GM12878 (cell line): ENCODE data around the gene C2orf68. TPM values are rescaled to one million over a fixed set of nuclear protein-coding genes. Genes with fewer than 3 reads are reported as not detected.

Source experiments
- FOXK2 ChIP-seq: fragments of 450-650 bp; IDR thresholded peaks from 2 replicates; pipeline ENCODE4 v1.6.1; 2017; ENCODE audit warnings: mild to moderate bottlenecking, moderate library complexity
- IKZF2 ChIP-seq, 2 experiments: fragments of 450-650 bp; IDR thresholded peaks; 2 replicates each; pipeline ENCODE4 v1.6.1; 2017; ENCODE audit warnings: mild to moderate bottlenecking in 2 of 2, moderate library complexity in 2 of 2
- JUNB ChIP-seq: IDR thresholded peaks from 2 replicates; pipeline ENCODE4 v1.6.1; 2016; ENCODE audit warnings: antibody characterized with exemption, mild to moderate bottlenecking
- MEF2B ChIP-seq: fragments of 450-650 bp; IDR thresholded peaks from 2 replicates; pipeline ENCODE4 v1.6.1; 2018; ENCODE audit warnings: mild to moderate bottlenecking, moderate library complexity; ENCODE audit not compliant: partially characterized antibody, poor library complexity, severe bottlenecking
- MXI1 ChIP-seq: fragments of 150-350 bp; IDR thresholded peaks from 2 replicates; pipeline ENCODE4 v1.6.1; 2011; ENCODE audit warnings: low read depth, mild to moderate bottlenecking, inconsistent platforms, low read length, improper control_type of control experiment
- REST ChIP-seq: IDR thresholded peaks from 2 replicates; pipeline ENCODE4 v1.6.1; 2012; ENCODE audit warnings: mild to moderate bottlenecking, low read depth, low read length
- SMAD5 ChIP-seq: IDR thresholded peaks from 2 replicates; pipeline ENCODE4 v1.6.1; 2016; ENCODE audit warnings: antibody characterized with exemption, low read depth
- SPI1 ChIP-seq: IDR thresholded peaks from 2 replicates; pipeline ENCODE4 v1.6.1; 2011; ENCODE audit warnings: low read depth, mild to moderate bottlenecking, low read length, moderate library complexity, borderline replicate concordance; ENCODE audit not compliant: insufficient read depth
- SREBF2 ChIP-seq: IDR thresholded peaks from 2 replicates; pipeline ENCODE4 v1.6.1; 2012; ENCODE audit warnings: mild to moderate bottlenecking, low read length
- YY1 ChIP-seq: IDR thresholded peaks from 2 replicates; pipeline ENCODE4 v1.6.1; 2011; ENCODE audit warnings: low read depth, mild to moderate bottlenecking, low read length
- ZNF24 ChIP-seq: fragments of 450-650 bp; IDR thresholded peaks from 2 replicates; pipeline ENCODE4 v1.6.1; 2017; ENCODE audit warnings: antibody characterized with exemption, mild to moderate bottlenecking
- ZZZ3 ChIP-seq: IDR thresholded peaks from 2 replicates; pipeline ENCODE4 v1.6.1; 2011; ENCODE audit warnings: low read depth; ENCODE audit not compliant: control insufficient read depth, insufficient read length
- polyA plus RNA-seq, 11 experiments: library from polyadenylated mRNA; depleted of rRNA in 4 of 11; unstranded in 6 of 11; stranded (reverse) in 5 of 11; fragments of >200 nt; fragmentation: Nextera tagmentation in 4 of 11; fragmentation: Illumina TruSeq in 1 of 11; extraction: Ambion mirVana in 4 of 11; extraction: Trizol in 1 of 11; gene quantifications; 1 replicate in 1 of 11; 2 replicates in 10 of 11; pipeline versions ENCODE4 v1.2.1 to v1.2.3, GENCODE V29; 2011 to 2016; ENCODE audit warnings: inconsistent platforms in 2 of 11, missing spikeins in 2 of 11, low read depth in 1 of 11
- total RNA-seq, 4 experiments: library from RNA; depleted of rRNA in 3 of 4; stranded (reverse); fragments of >200 nt in 3 of 4; fragmentation: Illumina TruSeq in 1 of 4; extraction: Trizol in 1 of 4; gene quantifications; 2 replicates each; pipeline versions ENCODE4 v1.2.1 to v1.2.3, GENCODE V29; 2013 to 2021
- TF ChIP-seq, protein P1 (sequence below): IDR thresholded peaks from 2 replicates; pipeline ENCODE4 v1.6.1; 2012; ENCODE audit warnings: low read depth, low read length, improper control_type of control experiment
- TF ChIP-seq, protein P2 (sequence below): fragments of 450-650 bp; IDR thresholded peaks from 2 replicates; pipeline ENCODE4 v1.6.1; 2017; ENCODE audit warnings: antibody characterized with exemption, mild to moderate bottlenecking, moderate library complexity

The C2orf68 gene
- total and polyA plus RNA-seq, 10 of the 15 experiments (the other 5 are each of a cell fraction or from before 2014, with no cell fraction given), result 12.7 to 56.1 (median 28.4) TPM

DNA sequence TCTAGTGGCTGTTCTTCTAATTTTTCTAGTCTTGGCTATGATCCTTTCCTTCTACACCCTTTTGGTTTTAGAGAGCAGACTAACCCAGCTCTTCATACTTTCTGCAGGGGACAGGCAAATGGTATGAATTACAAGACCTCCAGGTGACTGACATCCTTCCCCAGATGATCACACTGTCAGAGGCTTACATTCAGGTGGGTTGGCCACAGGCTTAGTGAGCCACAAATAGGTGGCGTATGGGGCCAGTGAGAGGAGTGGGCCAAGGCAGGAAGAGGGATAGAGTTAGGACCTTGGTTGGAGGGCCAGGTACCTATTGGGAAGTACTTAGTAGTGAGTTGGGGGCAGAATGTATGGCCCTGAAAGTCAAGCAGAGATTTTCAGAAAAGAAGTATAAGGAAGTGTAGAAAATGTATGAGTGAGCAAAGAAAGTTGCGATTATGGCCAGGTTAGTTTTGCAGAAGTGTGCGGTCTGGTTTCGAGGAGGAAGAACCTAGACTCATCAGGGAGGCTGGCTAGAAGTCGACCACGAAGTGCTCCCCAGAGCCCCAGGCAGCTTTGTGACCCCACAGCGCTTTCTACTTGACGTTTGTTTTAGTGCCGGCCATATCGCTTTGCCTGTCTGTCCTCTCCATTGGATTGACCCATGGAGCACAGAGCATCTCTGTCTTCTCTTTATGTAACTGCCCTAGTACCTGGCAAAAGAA is 36.1 kb upstream of the C2orf68 start (continued):
- TF ChIP-seq SPI1 (peak; percentile 76; the same call in 1 of the 2 replicates), YY1 (no peak), SREBF2 (no peak), MXI1 (no peak), SMAD5 (no peak), IKZF2 (IDR thresholded peaks at IDR 0.05) (no peak), ZZZ3 (no peak), ZNF24 (no peak), MEF2B (peak; percentile 42), FOXK2 (no peak), JUNB (no peak), REST (no peak)
- TF ChIP-seq, protein P1, sequence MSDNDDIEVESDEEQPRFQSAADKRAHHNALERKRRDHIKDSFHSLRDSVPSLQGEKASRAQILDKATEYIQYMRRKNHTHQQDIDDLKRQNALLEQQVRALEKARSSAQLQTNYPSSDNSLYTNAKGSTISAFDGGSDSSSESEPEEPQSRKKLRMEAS, result no peak
- TF ChIP-seq, protein P2, sequence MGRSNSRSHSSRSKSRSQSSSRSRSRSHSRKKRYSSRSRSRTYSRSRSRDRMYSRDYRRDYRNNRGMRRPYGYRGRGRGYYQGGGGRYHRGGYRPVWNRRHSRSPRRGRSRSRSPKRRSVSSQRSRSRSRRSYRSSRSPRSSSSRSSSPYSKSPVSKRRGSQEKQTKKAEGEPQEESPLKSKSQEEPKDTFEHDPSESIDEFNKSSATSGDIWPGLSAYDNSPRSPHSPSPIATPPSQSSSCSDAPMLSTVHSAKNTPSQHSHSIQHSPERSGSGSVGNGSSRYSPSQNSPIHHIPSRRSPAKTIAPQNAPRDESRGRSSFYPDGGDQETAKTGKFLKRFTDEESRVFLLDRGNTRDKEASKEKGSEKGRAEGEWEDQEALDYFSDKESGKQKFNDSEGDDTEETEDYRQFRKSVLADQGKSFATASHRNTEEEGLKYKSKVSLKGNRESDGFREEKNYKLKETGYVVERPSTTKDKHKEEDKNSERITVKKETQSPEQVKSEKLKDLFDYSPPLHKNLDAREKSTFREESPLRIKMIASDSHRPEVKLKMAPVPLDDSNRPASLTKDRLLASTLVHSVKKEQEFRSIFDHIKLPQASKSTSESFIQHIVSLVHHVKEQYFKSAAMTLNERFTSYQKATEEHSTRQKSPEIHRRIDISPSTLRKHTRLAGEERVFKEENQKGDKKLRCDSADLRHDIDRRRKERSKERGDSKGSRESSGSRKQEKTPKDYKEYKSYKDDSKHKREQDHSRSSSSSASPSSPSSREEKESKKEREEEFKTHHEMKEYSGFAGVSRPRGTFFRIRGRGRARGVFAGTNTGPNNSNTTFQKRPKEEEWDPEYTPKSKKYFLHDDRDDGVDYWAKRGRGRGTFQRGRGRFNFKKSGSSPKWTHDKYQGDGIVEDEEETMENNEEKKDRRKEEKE, result no peak
